Colonic mucosa (tissue), 4 donors: ENCODE data around the gene PCNX2. TPM values are rescaled to one million over a fixed set of nuclear protein-coding genes. Genes with fewer than 3 reads are reported as not detected.

Source experiments
- DNase-seq: peaks from one replicate; pipeline ENCODE4 v3.0.0-alpha.2; 2020
- H3K27ac ChIP-seq: fragments of 200-600 bp; one replicate; pipeline ENCODE4 v1.8.0; 2021
- H3K27me3 ChIP-seq: fragments of 200-600 bp; one replicate; pipeline ENCODE4 v1.8.0; 2021
- H3K36me3 ChIP-seq: fragments of 200-600 bp; one replicate; pipeline ENCODE4 v1.8.0; 2021
- H3K4me1 ChIP-seq: fragments of 200-600 bp; one replicate; pipeline ENCODE4 v1.8.0; 2021; ENCODE audit warnings: mild to moderate bottlenecking
- H3K4me3 ChIP-seq: fragments of 200-600 bp; one replicate; pipeline ENCODE4 v1.8.0; 2021
- H3K9ac ChIP-seq, 2 donors: one replicate each; pipeline ENCODE4 v1.7.0; 2013; ENCODE audit warnings: control low read depth in 2 of 2, low read depth in 2 of 2, low read length in 2 of 2
- H3K9me3 ChIP-seq: fragments of 200-600 bp; one replicate; pipeline ENCODE4 v1.8.0; 2021
- CTCF ChIP-seq: fragments of 200-600 bp; IDR thresholded peaks from one replicate; pipeline ENCODE4 v1.8.0; 2022; ENCODE audit warnings: antibody characterized with exemption, mild to moderate bottlenecking
- intact Hi-C: fragments of 100-400 bp; cut with DNase I; formaldehyde crosslinking; loops from one replicate; pipeline ENCODE4 v1.14.1; 2022
- total RNA-seq, 2 donors: library from RNA; stranded (reverse); fragmentation: NEBNext Ultra II Directional in 1 of 2; extraction: Animal tissue kit (Norgen Biotek cat#: 25700) in 1 of 2; gene quantifications; one replicate each; pipeline ENCODE4 v1.2.1, GENCODE V29; 2021
- donor health status: healthy.
- donor health status: DM: no; HTN: no; CAD: no.
- donor health status: DM: no; HTN: no; CAD: no.

PCNX2 gene
- total RNA-seq, 2 donors from 2014 or later = 5.4 to 6.7 TPM

- no peak overlapping the region for H3K9ac ChIP-seq
- no peak overlapping the region for H3K27ac ChIP-seq
Observed at GRCh38 chr1:233281711-233282581, 13.6 kb downstream of the PCNX2 start.

GRCh38 chr1:233279971-233280370 is 15.6 kb downstream of the PCNX2 start:
- Histone ChIP-seq H3K36me3 (no peaks in the 10 kb centered on the region), H3K4me1 (no peaks in the 10 kb centered on the region), H3K4me3 (no peak overlapping the region), H3K9me3 (no peaks in the 10 kb centered on the region), H3K27ac (no peak overlapping the region), H3K9ac (no peak overlapping the region), H3K27me3 (no peaks in the 10 kb centered on the region)
- TF ChIP-seq CTCF = no peak
- no peak for DNase-seq
- intact Hi-C loops = no loop called here

More at GRCh38 chr1:233281711-233282581, 13.6 kb downstream of the PCNX2 start:
- Histone ChIP-seq H3K9me3 (no peaks in the 10 kb centered on the region), H3K27me3 (no peaks in the 10 kb centered on the region), H3K36me3 (no peaks in the 10 kb centered on the region), H3K4me3 (no peak overlapping the region), H3K4me1 (no peaks in the 10 kb centered on the region)
- intact Hi-C loops = no loop called here
- DNase-seq = no peak
- TF ChIP-seq CTCF = no peak

- no peak overlapping the region for H3K9ac ChIP-seq
- H3K9me3 ChIP-seq = no peaks in the 10 kb centered on the region
- no peak for TF ChIP-seq CTCF
- DNase-seq = no peak
- H3K27ac ChIP-seq = no peak overlapping the region
- no peaks in the 10 kb centered on the region for H3K36me3 ChIP-seq
- H3K4me3 ChIP-seq = no peak overlapping the region
- intact Hi-C loops = no loop called here
- H3K4me1 ChIP-seq = no peaks in the 10 kb centered on the region
- no peaks in the 10 kb centered on the region for H3K27me3 ChIP-seq
Observed at GRCh38 chr1:233278631-233279030, 16.9 kb downstream of the PCNX2 start.

- Histone ChIP-seq H3K9ac (no peak overlapping the region), H3K27me3 (no peaks in the 10 kb centered on the region), H3K27ac (no peak overlapping the region), H3K4me3 (no peak overlapping the region), H3K9me3 (no peaks in the 10 kb centered on the region), H3K4me1 (no peaks in the 10 kb centered on the region), H3K36me3 (no peaks in the 10 kb centered on the region)
- intact Hi-C loops = no loop called here
- DNase-seq = no peak
- no peak for TF ChIP-seq CTCF
Observed at GRCh38 chr1:233277637-233278606, 17.6 kb downstream of the PCNX2 start.

GRCh38 chr1:233269656-233270055 is 25.9 kb downstream of the PCNX2 start:
- intact Hi-C loops = no loop called here
- Histone ChIP-seq H3K4me1 (no peaks in the 10 kb centered on the region), H3K9ac (no peak overlapping the region), H3K4me3 (no peak overlapping the region), H3K36me3 (no peaks in the 10 kb centered on the region), H3K27me3 (no peaks in the 10 kb centered on the region), H3K9me3 (no peaks in the 10 kb centered on the region), H3K27ac (no peak overlapping the region)
- no peak for DNase-seq
- TF ChIP-seq CTCF = no peak
